GM19023 (cell line): ENCODE measurements around the gene PTBP3.
"Not testable (repeated sequence)": the region's sequence is repeated elsewhere in the genome, so short reads cannot be mapped to it uniquely, and the experiment has no call there.

ENCODE experiments used
- ATAC-seq: cut with Tn5 transposase; IDR thresholded peaks from one replicate; pipeline ENCODE4 v1.9.1; 2021; ENCODE audit warnings: mild to moderate bottlenecking, moderate library complexity; ENCODE audit not compliant: unreplicated experiment

Gene PTBP3, protein sequence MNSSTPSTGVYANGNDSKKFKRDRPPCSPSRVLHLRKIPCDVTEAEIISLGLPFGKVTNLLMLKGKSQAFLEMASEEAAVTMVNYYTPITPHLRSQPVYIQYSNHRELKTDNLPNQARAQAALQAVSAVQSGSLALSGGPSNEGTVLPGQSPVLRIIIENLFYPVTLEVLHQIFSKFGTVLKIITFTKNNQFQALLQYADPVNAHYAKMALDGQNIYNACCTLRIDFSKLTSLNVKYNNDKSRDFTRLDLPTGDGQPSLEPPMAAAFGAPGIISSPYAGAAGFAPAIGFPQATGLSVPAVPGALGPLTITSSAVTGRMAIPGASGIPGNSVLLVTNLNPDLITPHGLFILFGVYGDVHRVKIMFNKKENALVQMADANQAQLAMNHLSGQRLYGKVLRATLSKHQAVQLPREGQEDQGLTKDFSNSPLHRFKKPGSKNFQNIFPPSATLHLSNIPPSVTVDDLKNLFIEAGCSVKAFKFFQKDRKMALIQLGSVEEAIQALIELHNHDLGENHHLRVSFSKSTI

DNA sequence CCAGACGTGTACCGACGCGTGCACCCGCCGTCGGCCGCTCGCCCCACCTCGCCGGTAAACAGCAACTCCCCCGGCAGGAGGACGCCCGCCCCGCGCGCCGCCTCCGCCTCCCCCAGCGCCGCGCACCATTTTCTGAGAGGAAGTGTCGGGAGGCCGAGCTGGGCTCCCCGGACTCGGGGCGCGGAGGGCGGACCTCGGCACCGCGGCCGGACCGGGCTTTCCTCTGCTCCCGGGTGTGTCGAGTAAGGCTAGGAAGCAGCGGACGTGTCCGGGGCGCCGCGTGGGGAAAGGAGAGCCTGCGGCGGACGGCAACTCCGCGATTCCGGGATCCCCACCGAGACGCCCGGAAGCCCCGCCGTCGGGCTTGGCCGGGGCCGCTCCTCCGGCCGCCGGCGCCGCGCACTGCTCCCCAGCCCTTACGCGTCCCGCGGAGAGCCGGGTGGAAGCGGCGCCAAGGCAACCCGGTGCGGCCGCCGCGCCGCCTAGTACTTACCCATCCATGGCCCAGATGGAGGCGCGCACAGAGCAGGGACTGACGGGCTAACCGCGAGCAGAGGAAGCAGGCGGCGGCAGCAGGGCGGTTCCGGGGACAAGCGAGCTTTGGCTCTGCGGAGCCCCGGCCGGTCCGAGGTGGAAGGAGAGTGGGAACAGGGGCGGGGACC is at the start of gene PTBP3:
Gene PTBP3 (minus strand): TSS at position 643 of the 662 bp plus-strand sequence. CDS start 35,754 bp downstream, outside the sequence.
- peak; percentile 60 for ATAC-seq

GRCh38 chr9:112382501-112383364 is 49.3 kb upstream of the PTBP3 start:
- no peak for ATAC-seq

DNA sequence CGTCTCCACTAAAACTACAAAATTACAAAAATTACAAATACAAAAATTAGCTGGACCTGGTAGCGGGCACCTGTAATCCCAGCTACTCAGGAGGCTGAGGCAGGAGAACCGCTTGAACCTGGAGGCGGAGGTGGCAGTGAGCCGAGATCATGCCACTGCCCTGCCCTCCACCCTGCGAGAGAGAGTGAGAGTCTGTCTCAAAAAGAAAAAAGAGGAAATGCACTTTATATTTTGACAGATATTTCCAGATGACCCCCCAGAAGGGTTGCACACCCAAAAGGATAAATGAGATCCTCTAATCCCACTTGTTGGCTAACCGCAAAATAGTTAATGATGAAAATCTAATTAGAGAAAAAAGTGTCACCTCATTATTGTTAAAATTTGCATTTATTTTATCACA is 48.6 kb upstream of the PTBP3 start:
- no peak for ATAC-seq

DNA sequence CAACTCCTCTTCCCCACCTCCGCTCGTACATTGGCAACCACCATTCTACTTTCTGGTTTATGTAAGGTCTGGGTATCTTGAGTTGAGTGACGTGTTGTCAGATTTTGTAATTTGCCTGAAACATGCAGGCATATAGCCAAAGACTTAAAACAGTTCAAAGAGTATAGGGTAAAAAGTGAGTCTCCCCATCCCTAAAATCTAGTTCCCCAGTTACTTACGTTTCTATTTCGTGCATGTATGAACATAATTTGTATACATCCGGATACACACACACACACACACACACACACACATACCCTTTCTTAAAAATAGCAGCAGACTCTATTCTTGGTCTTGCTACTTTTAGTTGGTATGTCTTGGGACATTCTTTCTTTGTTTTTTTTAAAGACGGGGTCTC is 47.4 kb upstream of the PTBP3 start:
- ATAC-seq, result no peak

- peak; percentile 26 for ATAC-seq
Observed at GRCh38 chr9:112380102-112380824, 46.8 kb upstream of the PTBP3 start, which contains the start of gene HSDL2. TSS of gene HSDL2 (plus strand) at chr9:112380108. CDS start at chr9:112380164, 56 bp downstream.

- ATAC-seq, result peak; percentile 87
Observed at GRCh38 chr9:112379177-112380101, 46.0 kb upstream of the PTBP3 start.

DNA sequence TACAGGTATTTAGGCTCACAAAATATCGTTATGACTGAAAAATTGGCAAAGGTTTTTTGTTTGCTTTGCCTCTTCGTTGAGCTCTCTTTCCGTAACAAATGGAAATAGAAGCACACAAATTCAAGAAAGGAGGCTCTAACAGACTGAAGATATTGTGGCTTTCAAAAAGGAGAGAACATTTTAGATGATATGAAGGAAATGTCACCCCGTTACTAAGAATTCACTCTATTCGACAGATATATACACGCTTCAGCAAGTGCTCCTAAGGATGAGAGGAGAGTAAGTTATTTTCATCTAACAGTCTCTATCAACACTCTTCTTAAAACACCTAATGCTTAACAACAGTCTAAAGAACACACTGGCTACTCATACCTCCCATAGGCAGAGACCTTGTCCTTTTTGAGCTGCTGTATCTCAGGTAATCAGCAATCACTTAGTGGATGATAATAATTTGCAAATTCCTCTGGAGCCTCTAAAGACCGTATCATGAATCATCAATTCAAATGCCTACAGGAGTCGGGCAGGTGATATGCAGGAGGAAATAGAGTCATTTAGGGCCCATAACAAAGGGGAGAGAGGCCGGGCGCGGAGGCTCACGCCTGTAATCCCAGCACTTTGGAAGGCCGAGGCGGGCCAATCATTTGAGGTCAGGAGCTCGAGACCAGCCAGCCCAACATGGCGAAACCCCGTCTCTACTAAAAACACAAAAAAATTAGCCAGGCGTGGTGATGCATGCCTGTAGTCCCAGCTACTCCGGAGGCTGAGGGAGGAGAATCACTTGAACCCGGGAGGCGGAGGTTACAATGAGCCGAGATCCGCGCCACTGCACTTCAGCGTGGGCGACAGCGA is 45.1 kb upstream of the PTBP3 start:
- peak; percentile 10 for ATAC-seq

- ATAC-seq, result no peak
Observed at GRCh38 chr9:112377684-112378327, 44.4 kb upstream of the PTBP3 start.

GRCh38 chr9:112377087-112377486 is 43.7 kb upstream of the PTBP3 start:
- ATAC-seq, result no peak

- ATAC-seq, result no peak
Observed at GRCh38 chr9:112375361-112375760, 41.9 kb upstream of the PTBP3 start.

GRCh38 chr9:112374232-112374631 is 40.8 kb upstream of the PTBP3 start:
- ATAC-seq, result not testable (repeated sequence)

DNA sequence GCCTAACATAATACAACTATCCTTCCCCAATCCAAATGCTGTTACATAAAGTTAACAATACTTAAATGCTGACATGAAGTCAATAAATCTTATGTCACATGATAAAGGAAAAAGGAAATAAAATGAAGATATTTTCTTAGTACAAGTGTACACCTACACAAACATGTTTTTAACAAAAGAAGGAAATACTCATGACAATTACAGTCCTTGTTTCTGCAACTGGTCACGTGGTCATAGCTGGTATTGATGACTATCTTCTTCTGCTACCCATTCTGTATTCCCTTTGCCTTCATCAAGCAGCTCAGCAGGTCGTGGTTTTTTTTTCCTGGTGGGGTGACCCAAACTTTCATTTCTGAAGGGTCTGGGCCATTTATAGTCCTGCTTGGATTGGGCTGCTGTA is 40.2 kb upstream of the PTBP3 start:
- not testable (repeated sequence) for ATAC-seq

GRCh38 chr9:112371060-112371459 is 37.6 kb upstream of the PTBP3 start:
- no peak for ATAC-seq

DNA sequence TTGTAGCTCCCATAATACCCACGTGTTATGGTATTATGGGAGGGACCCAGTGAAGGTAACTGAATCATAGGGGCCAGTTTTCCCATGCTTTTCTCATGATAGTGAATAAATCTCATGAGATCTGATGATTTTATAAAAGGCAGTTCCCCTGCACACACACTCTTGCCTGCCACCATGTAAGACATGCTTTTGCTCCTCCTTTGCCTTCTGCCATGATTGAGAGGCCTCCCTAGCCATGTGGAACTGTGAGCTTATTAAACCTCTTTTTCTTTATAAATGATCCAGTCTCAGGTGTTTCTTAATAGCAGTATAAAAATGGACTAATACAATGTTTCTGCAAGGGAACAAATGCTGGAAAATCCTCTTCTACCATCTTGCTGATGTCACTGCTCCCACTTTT is 36.4 kb upstream of the PTBP3 start:
- ATAC-seq, result no peak

DNA sequence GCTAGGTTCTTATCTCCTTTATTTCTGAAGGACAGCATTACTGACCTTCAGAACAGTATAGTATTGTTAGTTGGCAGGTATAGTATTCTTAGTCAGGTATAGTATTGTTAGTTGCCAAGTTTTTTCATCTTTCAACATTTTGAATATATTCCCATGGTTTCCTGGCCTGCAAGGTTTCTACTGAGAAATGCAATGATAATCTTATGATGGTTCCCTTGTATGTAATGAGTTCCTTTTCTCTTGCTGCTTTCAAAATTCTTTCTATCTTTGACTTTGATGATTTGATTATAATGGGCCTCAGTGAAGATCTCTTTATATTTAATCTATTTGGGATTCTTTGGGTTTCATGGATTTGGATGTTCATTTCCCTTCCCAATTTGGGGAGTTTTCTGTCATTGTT is 34.0 kb upstream of the PTBP3 start:
- no peak for ATAC-seq

GRCh38 chr9:112366591-112366990 is 33.2 kb upstream of the PTBP3 start:
- no peak for ATAC-seq

DNA sequence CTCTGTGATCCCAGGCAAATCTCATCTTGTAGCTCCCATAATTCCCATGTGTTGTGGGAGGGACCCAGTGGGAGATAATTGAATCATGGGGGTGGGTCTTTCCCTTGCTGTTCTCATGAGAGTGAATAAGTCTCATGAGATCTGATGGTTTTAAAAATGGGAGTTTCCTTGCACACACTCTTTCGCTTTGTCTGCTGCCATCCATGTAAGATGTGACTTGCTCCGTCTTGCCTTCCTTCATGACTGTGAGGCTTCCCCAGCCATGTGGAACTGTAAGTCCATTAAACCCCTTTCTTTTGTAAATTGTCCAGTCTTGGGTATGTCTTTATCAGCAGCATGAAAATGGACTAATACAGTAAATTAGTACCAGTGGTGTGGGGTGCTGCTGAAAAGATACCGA is 31.8 kb upstream of the PTBP3 start:
- ATAC-seq, result not testable (repeated sequence)

GRCh38 chr9:112364761-112365160 is 31.3 kb upstream of the PTBP3 start:
- no peak for ATAC-seq
